MM.1S (cell line): ENCODE measurements around the gene GRB7.

Experiments used
- DNase-seq: peaks from one replicate; pipeline ENCODE4 v3.0.0-alpha.2; 2015
- H2AFZ ChIP-seq: fragments of 300-600 bp; sonication (generic); 2 replicates; pipeline ENCODE4 v1.6.0; 2016; ENCODE audit warnings: antibody characterized with exemption, low read length
- H3F3A ChIP-seq: fragments of 300-600 bp; sonication (generic); 2 replicates; pipeline ENCODE4 v1.6.1; 2016; ENCODE audit warnings: mild to moderate bottlenecking, antibody characterized with exemption, low read length, moderate library complexity, mixed read lengths; ENCODE audit not compliant: insufficient read depth
- H3K27ac ChIP-seq: fragments of 300-600 bp; sonication (generic); 2 replicates; pipeline ENCODE4 v1.5.1; 2016; ENCODE audit warnings: mild to moderate bottlenecking, low read length
- H3K27me3 ChIP-seq: fragments of 300-600 bp; sonication (generic); replicated peaks from 2 replicates; pipeline ENCODE4 v1.6.0; 2016; ENCODE audit warnings: low read length; ENCODE audit not compliant: insufficient read depth
- H3K36me3 ChIP-seq: fragments of 300-600 bp; sonication (generic); replicated peaks from 2 replicates; pipeline ENCODE4 v1.6.1; 2016; ENCODE audit warnings: mild to moderate bottlenecking, low read length, mixed read lengths; ENCODE audit not compliant: insufficient read depth
- H3K4me1 ChIP-seq: fragments of 300-600 bp; sonication (generic); 2 replicates; pipeline ENCODE4 v1.6.1; 2016; ENCODE audit warnings: low read length, mixed read lengths
- H3K4me2 ChIP-seq: fragments of 300-600 bp; sonication (generic); 2 replicates; pipeline ENCODE4 v1.6.0; 2016; ENCODE audit warnings: low read depth, low read length
- H3K4me3 ChIP-seq: fragments of 300-600 bp; sonication (generic); 2 replicates; pipeline ENCODE4 v1.5.1; 2016; ENCODE audit warnings: low read length, mixed read lengths
- H3K79me2 ChIP-seq: fragments of 300-600 bp; sonication (generic); 2 replicates; pipeline ENCODE4 v1.6.1; 2016; ENCODE audit warnings: mixed run types, low read length, mixed read lengths
- H3K9ac ChIP-seq: fragments of 300-600 bp; sonication (generic); 2 replicates; pipeline ENCODE4 v1.6.1; 2016; ENCODE audit warnings: low read length, mixed read lengths
- H3K9me2 ChIP-seq: fragments of 300-600 bp; sonication (generic); replicated peaks from 2 replicates; pipeline ENCODE4 v1.6.1; 2016; ENCODE audit warnings: mild to moderate bottlenecking, low read length, mixed read lengths; ENCODE audit not compliant: insufficient read depth
- H3K9me3 ChIP-seq: fragments of 300-600 bp; sonication (generic); replicated peaks from 2 replicates; pipeline ENCODE4 v1.6.1; 2016; ENCODE audit warnings: mild to moderate bottlenecking, low read length, mixed read lengths; ENCODE audit not compliant: insufficient read depth
- H4K20me1 ChIP-seq: fragments of 300-600 bp; sonication (generic); 2 replicates; pipeline ENCODE4 v1.6.1; 2016; ENCODE audit warnings: mild to moderate bottlenecking, low read length, moderate library complexity, mixed read lengths; ENCODE audit not compliant: insufficient read depth
- EZH2 ChIP-seq: fragments of 300-600 bp; sonication (generic); optimal IDR thresholded peaks from 2 replicates; pipeline ENCODE3; 2017; ENCODE audit warnings: low read depth, mild to moderate bottlenecking, antibody characterized with exemption, low read length, mixed read lengths
- EZH2phosphoT487 ChIP-seq: fragments of 300-600 bp; sonication (generic); IDR thresholded peaks from 2 replicates; pipeline ENCODE4 v1.6.1; 2018; ENCODE audit warnings: antibody characterized with exemption, low read length
- TF ChIP-seq, protein P1 (sequence below): fragments of 300-600 bp; sonication (generic); IDR thresholded peaks from 2 replicates; pipeline ENCODE4 v1.5.1; 2016; ENCODE audit warnings: antibody characterized with exemption, low read length, mixed read lengths

GRB7 gene

GRCh38 chr17:39781861-39782213 is 44.1 kb downstream of the GRB7 start:
- peaks cover 93% of the 10 kb centered on the region for H3K79me2 ChIP-seq

DNA sequence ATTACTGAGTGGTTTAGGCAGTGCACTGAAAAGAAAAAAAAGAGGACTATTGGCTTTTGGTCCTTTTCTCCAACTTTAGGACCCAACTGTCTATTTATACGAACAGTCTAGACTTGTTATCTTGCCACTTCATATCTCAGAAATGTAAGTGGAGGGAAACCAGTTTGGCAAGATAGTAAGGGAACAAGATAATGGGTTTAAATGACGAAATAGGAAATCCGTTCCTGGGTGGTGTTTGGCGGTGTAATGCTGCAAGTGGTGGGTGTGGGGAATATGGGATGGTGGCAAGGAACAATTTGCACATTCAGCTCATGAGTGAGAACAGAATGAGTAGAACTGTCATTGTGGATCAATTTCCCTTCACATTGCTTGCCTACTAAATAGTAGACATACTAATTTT is 44.7 kb downstream of the GRB7 start:
- TF ChIP-seq EZH2 (no peak), EZH2phosphoT487 (no peak)
- TF ChIP-seq, protein P1, sequence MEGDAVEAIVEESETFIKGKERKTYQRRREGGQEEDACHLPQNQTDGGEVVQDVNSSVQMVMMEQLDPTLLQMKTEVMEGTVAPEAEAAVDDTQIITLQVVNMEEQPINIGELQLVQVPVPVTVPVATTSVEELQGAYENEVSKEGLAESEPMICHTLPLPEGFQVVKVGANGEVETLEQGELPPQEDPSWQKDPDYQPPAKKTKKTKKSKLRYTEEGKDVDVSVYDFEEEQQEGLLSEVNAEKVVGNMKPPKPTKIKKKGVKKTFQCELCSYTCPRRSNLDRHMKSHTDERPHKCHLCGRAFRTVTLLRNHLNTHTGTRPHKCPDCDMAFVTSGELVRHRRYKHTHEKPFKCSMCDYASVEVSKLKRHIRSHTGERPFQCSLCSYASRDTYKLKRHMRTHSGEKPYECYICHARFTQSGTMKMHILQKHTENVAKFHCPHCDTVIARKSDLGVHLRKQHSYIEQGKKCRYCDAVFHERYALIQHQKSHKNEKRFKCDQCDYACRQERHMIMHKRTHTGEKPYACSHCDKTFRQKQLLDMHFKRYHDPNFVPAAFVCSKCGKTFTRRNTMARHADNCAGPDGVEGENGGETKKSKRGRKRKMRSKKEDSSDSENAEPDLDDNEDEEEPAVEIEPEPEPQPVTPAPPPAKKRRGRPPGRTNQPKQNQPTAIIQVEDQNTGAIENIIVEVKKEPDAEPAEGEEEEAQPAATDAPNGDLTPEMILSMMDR = no peak
- H4K20me1 ChIP-seq = no peaks in the 10 kb centered on the region
- peaks cover 93% of the 10 kb centered on the region for H3K79me2 ChIP-seq
- H3K9me2 ChIP-seq = no peaks in the 10 kb centered on the region
- H3K9ac ChIP-seq = no peak overlapping the region
- H3K4me2 ChIP-seq = no peak overlapping the region
- H3K36me3 ChIP-seq = peaks cover 11% of the 10 kb centered on the region
- no peak overlapping the region for H3K4me3 ChIP-seq
- peaks cover 60% of the 10 kb centered on the region for H3K4me1 ChIP-seq
- DNase-seq = no peak
- no peak overlapping the region for H2AFZ ChIP-seq
- peak overlapping the region; percentile 54; the same call in 1 of the 2 replicates for H3K27ac ChIP-seq
- H3K9me3 ChIP-seq = no peaks in the 10 kb centered on the region
- no peaks in the 10 kb centered on the region for H3K27me3 ChIP-seq
- peaks cover 50% of the 10 kb centered on the region for H3F3A ChIP-seq

More at GRCh38 chr17:39781861-39782213, 44.1 kb downstream of the GRB7 start:
- DNase-seq = no peak
- TF ChIP-seq EZH2phosphoT487 (no peak), EZH2 (no peak)
- TF ChIP-seq, protein P1 = no peak
- Histone ChIP-seq H3K9me3 (no peaks in the 10 kb centered on the region), H3K4me2 (peak overlapping the region; percentile 55), H3K27me3 (no peaks in the 10 kb centered on the region), H3K27ac (peak overlapping the region; percentile 54; the same call in 1 of the 2 replicates), H4K20me1 (no peaks in the 10 kb centered on the region), H3K9me2 (no peaks in the 10 kb centered on the region), H3K36me3 (peaks cover 11% of the 10 kb centered on the region), H3K4me3 (no peak overlapping the region), H2AFZ (no peak overlapping the region), H3F3A (peaks cover 56% of the 10 kb centered on the region), H3K4me1 (peaks cover 66% of the 10 kb centered on the region), H3K9ac (peak overlapping the region; percentile 4; the same call in 1 of the 2 replicates)

GRCh38 chr17:39782980-39783379 is 45.2 kb downstream of the GRB7 start:
- Histone ChIP-seq H4K20me1 (no peaks in the 10 kb centered on the region), H3K4me2 (no peak overlapping the region)

More at GRCh38 chr17:39782980-39783379, 45.2 kb downstream of the GRB7 start:
- no peak overlapping the region for H3K27ac ChIP-seq
- H3F3A ChIP-seq = peaks cover 48% of the 10 kb centered on the region
- peaks cover 15% of the 10 kb centered on the region for H3K36me3 ChIP-seq
- no peak overlapping the region for H3K9ac ChIP-seq
- no peak overlapping the region for H3K4me3 ChIP-seq
- no peaks in the 10 kb centered on the region for H3K9me3 ChIP-seq
- TF ChIP-seq, protein P1 = no peak
- TF ChIP-seq EZH2 = no peak
- DNase-seq = no peak
- H3K79me2 ChIP-seq = peaks cover 93% of the 10 kb centered on the region
- H2AFZ ChIP-seq = no peak overlapping the region
- H3K27me3 ChIP-seq = no peaks in the 10 kb centered on the region
- peaks cover 63% of the 10 kb centered on the region for H3K4me1 ChIP-seq
- H3K9me2 ChIP-seq = no peaks in the 10 kb centered on the region
